HepG2 (cell line): ENCODE data around the gene PLEKHH3. TPM values are rescaled to one million over a fixed set of nuclear protein-coding genes. Genes with fewer than 3 reads are reported as not detected.

Source experiments
- CEBPB ChIP-seq: IDR thresholded peaks from 2 replicates; pipeline ENCODE4 v1.6.1; 2011; ENCODE audit warnings: low read depth, low read length, improper control_type of control experiment, borderline replicate concordance
- GATAD2A ChIP-seq: IDR thresholded peaks from 2 replicates; pipeline ENCODE4 v1.6.1; 2016
- HDAC1 ChIP-seq: sonication (generic); formaldehyde crosslinking; IDR thresholded peaks from 2 replicates; pipeline ENCODE4 v1.5.1; 2020; ENCODE audit warnings: mild to moderate bottlenecking, missing genetic modification reagents
- MYC ChIP-seq: sonication (generic); formaldehyde crosslinking; IDR thresholded peaks from 2 replicates; pipeline ENCODE4 v1.9.0; 2021; ENCODE audit warnings: missing genetic modification reagents, borderline replicate concordance
- RBFOX2 ChIP-seq: fragments of 200-400 bp; formaldehyde crosslinking; IDR thresholded peaks from 2 replicates; pipeline ENCODE4 v1.6.1; 2017; ENCODE audit warnings: low read depth, mild to moderate bottlenecking, low read length
- RFXAP ChIP-seq: sonication (generic); formaldehyde crosslinking; IDR thresholded peaks from 2 replicates; pipeline ENCODE4 v1.4.0; 2020; ENCODE audit warnings: missing genetic modification reagents, borderline replicate concordance
- SAP130 ChIP-seq: IDR thresholded peaks from 2 replicates; pipeline ENCODE4 v1.6.1; 2016; ENCODE audit warnings: low read depth
- SP5 ChIP-seq: IDR thresholded peaks from 2 replicates; pipeline ENCODE4 v1.6.1; 2016; ENCODE audit warnings: low read depth, borderline replicate concordance
- TAF1 ChIP-seq: sonication (generic); formaldehyde crosslinking; IDR thresholded peaks from 2 replicates; pipeline ENCODE4 v1.4.0; 2020; ENCODE audit warnings: missing genetic modification reagents
- TEAD3 ChIP-seq: optimal IDR thresholded peaks from 2 replicates; pipeline ENCODE3; 2016; ENCODE audit warnings: borderline replicate concordance
- ZBTB3 ChIP-seq: sonication (generic); formaldehyde crosslinking; IDR thresholded peaks from 2 replicates; pipeline ENCODE4 v1.4.0; 2020; ENCODE audit warnings: low read depth, mild to moderate bottlenecking, moderate library complexity, missing genetic modification reagents, borderline replicate concordance
- ZFP90 ChIP-seq: sonication (generic); formaldehyde crosslinking; IDR thresholded peaks from 2 replicates; pipeline ENCODE4 v1.8.0; 2022; ENCODE audit warnings: missing genetic modification reagents, mild to moderate bottlenecking, inconsistent platforms, borderline replicate concordance
- ZNF138 ChIP-seq: sonication (generic); formaldehyde crosslinking; IDR thresholded peaks from 2 replicates; pipeline ENCODE4 v1.5.0; 2020; ENCODE audit warnings: mild to moderate bottlenecking, low read depth, missing genetic modification reagents
- ZNF607 ChIP-seq: sonication (generic); formaldehyde crosslinking; IDR thresholded peaks from 2 replicates; pipeline ENCODE4 v1.5.1; 2020; ENCODE audit warnings: missing genetic modification reagents, mild to moderate bottlenecking, borderline replicate concordance
- ZNF713 ChIP-seq: sonication (generic); formaldehyde crosslinking; IDR thresholded peaks from 2 replicates; pipeline ENCODE4 v1.4.0; 2020; ENCODE audit warnings: mild to moderate bottlenecking, missing genetic modification reagents
- polyA plus RNA-seq, 8 experiments: library from polyadenylated mRNA; depleted of rRNA in 3 of 8; stranded (reverse) in 7 of 8; unstranded in 1 of 8; fragments of >200 nt; fragmentation: Illumina TruSeq in 4 of 8; extraction: Trizol in 4 of 8; gene quantifications; 2 replicates each; pipeline versions ENCODE4 v1.2.1 to v1.2.3, GENCODE V29; 2011 to 2016; ENCODE audit warnings: low read depth in 4 of 8, missing spikeins in 1 of 8, mixed read lengths in 1 of 8; ENCODE audit not compliant: insufficient read depth in 1 of 8
- total RNA-seq, 5 experiments: library from RNA; depleted of rRNA; stranded (reverse); fragments of >200 nt; fragmentation: Illumina TruSeq; extraction: Trizol; gene quantifications; 2 replicates each; pipeline ENCODE4 v1.2.3, GENCODE V29; 2016; ENCODE audit warnings: low read depth in 1 of 5
- TF ChIP-seq, protein P1 (sequence below): IDR thresholded peaks from 2 replicates; pipeline ENCODE4 v1.6.1; 2012; ENCODE audit warnings: low read depth, low read length, improper control_type of control experiment
- TF ChIP-seq, protein P2 (sequence below): sonication (generic); formaldehyde crosslinking; IDR thresholded peaks from 2 replicates; pipeline ENCODE4 v1.5.0; 2020; ENCODE audit warnings: mild to moderate bottlenecking, missing genetic modification reagents
- TF ChIP-seq, protein P3 (sequence below): sonication (generic); formaldehyde crosslinking; IDR thresholded peaks from 2 replicates; pipeline ENCODE4 v1.5.1; 2020; ENCODE audit warnings: mild to moderate bottlenecking, missing genetic modification reagents, borderline replicate concordance

The PLEKHH3 gene
- total and polyA plus RNA-seq, 2 of the 13 experiments (the other 11 are each of a cell fraction or from before 2014, with no cell fraction given) = 6.0 to 19.9 TPM

DNA sequence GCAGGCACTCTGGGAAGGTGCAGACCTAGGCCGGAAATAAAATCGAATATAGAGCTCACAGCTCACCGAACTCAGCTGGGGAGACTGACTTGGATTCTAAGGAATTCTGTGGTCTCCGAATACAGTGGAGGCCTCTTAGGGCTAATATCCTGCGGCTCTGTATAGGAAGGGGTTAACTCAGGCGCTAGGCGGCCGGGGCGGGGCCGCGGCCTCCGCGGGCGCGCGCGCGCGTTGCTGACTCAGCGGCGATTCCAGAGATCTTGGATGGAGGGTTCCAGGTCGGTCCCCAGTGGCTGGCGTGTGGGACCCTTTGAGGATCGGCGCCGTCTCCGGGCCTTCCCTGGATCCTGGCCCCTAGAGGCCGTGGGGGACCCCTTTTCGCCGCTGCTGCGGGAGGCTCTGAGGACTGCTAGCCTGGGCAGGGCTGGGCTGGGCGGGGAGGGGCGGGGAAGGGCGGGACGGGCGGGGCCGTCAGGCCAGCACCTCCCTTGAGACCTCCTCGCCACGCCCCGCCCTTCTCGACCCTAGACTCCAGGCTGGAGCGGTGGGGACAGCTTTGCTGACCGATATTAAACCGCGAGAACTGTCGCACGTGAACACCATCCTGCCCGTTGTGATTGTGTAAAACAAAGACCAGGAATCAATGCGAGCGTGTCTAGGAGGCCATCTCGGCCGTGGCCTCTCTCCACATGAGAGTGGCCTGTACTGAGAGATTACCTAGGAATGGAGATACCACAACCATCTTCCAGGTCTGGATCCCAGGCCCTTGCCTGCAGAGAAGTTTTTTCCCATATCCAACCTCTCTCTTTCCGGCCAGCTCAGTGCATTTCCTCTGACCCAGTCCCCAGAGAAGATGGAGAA lies 1.4 kb upstream of the PLEKHH3 start (continued):
- TF ChIP-seq HDAC1 (CRISPR knock-in tag) (peak; percentile 62), RBFOX2 (peak; percentile 89), SAP130 (CRISPR knock-in tag) (peak; percentile 94), SP5 (CRISPR knock-in tag) (peak; percentile 78; the same call in 1 of the 2 replicates), ZFP90 (no peak; the same call in 1 of the 2 replicates), ZNF607 (CRISPR knock-in tag) (0 out of 2 replicates have a peak, but pooled peaks have one; percentile 22), RFXAP (CRISPR knock-in tag) (peak; percentile 93; the same call in 1 of the 2 replicates), MYC (peak; percentile 90), TEAD3 (CRISPR knock-in tag) (no peak), ZNF138 (CRISPR knock-in tag) (no peak), TAF1 (CRISPR knock-in tag) (peak; percentile 77), GATAD2A (CRISPR knock-in tag) (peak; percentile 91), ZBTB3 (CRISPR knock-in tag) (0 out of 2 replicates have a peak, but pooled peaks have one; percentile 15), ZNF713 (CRISPR knock-in tag) (no peak), CEBPB (peak; percentile 86; the same call in 1 of the 2 replicates)
- TF ChIP-seq, protein P1, sequence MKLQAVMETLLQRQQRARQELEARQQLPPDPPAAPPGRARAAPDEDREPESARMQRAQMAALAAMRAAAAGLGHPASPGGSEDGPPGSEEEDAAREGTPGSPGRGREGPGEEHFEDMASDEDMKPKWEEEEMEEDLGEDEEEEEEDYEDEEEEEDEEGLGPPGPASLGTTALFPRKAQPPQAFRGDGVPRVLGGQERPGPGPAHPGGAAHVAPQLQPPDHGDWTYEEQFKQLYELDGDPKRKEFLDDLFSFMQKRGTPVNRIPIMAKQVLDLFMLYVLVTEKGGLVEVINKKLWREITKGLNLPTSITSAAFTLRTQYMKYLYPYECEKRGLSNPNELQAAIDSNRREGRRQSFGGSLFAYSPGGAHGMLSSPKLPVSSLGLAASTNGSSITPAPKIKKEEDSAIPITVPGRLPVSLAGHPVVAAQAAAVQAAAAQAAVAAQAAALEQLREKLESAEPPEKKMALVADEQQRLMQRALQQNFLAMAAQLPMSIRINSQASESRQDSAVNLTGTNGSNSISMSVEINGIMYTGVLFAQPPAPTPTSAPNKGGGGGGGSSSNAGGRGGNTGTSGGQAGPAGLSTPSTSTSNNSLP = peak; percentile 51
- TF ChIP-seq, protein P2, sequence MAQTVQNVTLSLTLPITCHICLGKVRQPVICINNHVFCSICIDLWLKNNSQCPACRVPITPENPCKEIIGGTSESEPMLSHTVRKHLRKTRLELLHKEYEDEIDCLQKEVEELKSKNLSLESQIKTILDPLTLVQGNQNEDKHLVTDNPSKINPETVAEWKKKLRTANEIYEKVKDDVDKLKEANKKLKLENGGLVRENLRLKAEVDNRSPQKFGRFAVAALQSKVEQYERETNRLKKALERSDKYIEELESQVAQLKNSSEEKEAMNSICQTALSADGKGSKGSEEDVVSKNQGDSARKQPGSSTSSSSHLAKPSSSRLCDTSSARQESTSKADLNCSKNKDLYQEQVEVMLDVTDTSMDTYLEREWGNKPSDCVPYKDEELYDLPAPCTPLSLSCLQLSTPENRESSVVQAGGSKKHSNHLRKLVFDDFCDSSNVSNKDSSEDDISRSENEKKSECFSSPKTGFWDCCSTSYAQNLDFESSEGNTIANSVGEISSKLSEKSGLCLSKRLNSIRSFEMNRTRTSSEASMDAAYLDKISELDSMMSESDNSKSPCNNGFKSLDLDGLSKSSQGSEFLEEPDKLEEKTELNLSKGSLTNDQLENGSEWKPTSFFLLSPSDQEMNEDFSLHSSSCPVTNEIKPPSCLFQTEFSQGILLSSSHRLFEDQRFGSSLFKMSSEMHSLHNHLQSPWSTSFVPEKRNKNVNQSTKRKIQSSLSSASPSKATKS (CRISPR knock-in tag) = peak; percentile 80; the same call in 1 of the 2 replicates
- TF ChIP-seq, protein P3, sequence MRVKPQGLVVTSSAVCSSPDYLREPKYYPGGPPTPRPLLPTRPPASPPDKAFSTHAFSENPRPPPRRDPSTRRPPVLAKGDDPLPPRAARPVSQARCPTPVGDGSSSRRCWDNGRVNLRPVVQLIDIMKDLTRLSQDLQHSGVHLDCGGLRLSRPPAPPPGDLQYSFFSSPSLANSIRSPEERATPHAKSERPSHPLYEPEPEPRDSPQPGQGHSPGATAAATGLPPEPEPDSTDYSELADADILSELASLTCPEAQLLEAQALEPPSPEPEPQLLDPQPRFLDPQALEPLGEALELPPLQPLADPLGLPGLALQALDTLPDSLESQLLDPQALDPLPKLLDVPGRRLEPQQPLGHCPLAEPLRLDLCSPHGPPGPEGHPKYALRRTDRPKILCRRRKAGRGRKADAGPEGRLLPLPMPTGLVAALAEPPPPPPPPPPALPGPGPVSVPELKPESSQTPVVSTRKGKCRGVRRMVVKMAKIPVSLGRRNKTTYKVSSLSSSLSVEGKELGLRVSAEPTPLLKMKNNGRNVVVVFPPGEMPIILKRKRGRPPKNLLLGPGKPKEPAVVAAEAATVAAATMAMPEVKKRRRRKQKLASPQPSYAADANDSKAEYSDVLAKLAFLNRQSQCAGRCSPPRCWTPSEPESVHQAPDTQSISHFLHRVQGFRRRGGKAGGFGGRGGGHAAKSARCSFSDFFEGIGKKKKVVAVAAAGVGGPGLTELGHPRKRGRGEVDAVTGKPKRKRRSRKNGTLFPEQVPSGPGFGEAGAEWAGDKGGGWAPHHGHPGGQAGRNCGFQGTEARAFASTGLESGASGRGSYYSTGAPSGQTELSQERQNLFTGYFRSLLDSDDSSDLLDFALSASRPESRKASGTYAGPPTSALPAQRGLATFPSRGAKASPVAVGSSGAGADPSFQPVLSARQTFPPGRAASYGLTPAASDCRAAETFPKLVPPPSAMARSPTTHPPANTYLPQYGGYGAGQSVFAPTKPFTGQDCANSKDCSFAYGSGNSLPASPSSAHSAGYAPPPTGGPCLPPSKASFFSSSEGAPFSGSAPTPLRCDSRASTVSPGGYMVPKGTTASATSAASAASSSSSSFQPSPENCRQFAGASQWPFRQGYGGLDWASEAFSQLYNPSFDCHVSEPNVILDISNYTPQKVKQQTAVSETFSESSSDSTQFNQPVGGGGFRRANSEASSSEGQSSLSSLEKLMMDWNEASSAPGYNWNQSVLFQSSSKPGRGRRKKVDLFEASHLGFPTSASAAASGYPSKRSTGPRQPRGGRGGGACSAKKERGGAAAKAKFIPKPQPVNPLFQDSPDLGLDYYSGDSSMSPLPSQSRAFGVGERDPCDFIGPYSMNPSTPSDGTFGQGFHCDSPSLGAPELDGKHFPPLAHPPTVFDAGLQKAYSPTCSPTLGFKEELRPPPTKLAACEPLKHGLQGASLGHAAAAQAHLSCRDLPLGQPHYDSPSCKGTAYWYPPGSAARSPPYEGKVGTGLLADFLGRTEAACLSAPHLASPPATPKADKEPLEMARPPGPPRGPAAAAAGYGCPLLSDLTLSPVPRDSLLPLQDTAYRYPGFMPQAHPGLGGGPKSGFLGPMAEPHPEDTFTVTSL (CRISPR knock-in tag) = peak; percentile 56; the same call in 1 of the 2 replicates
